ENCODE data around the gene OR2F2. TPM values are rescaled to one million over a fixed set of nuclear protein-coding genes. Genes with fewer than 3 reads are reported as not detected.
A peak's percentile ranks its signal among the peaks of the same experiment; 100 is the strongest.

OR2F2 gene
- total RNA-seq, 1 donor from 2014 or later, result not detected

- DNase-seq (ENCODE audit: extremely low spot score, unreplicated experiment), result no peak
- Mint-ChIP-seq H3K27ac (ENCODE audit: unreplicated experiment) (peak overlapping the region; percentile 89), H3K36me3 (ENCODE audit: unreplicated experiment) (no peaks in the 10 kb centered on the region), H3K27me3 (ENCODE audit: unreplicated experiment) (peaks cover 5% of the 10 kb centered on the region), H3K9me3 (ENCODE audit: unreplicated experiment) (peaks cover 11% of the 10 kb centered on the region), H3K4me1 (ENCODE audit: unreplicated experiment) (peaks cover 36% of the 10 kb centered on the region), H3K4me3 (ENCODE audit: unreplicated experiment) (no peak overlapping the region)
- TF ChIP-seq CTCF (IDR thresholded peaks at IDR 0.05), result no peak
Observed at GRCh38 chr7:143936087-143937009, 1.3 kb downstream of the OR2F2 start.

GRCh38 chr7:143938379-143939243, 3.6 kb downstream of the OR2F2 start:
- DNase-seq (ENCODE audit: extremely low spot score, unreplicated experiment), result no peak
- Mint-ChIP-seq H3K36me3 (ENCODE audit: unreplicated experiment) (peaks cover 2% of the 10 kb centered on the region), H3K27me3 (ENCODE audit: unreplicated experiment) (peaks cover 12% of the 10 kb centered on the region), H3K27ac (ENCODE audit: unreplicated experiment) (no peak overlapping the region), H3K9me3 (ENCODE audit: unreplicated experiment) (no peaks in the 10 kb centered on the region), H3K4me1 (ENCODE audit: unreplicated experiment) (peaks cover 34% of the 10 kb centered on the region), H3K4me3 (ENCODE audit: unreplicated experiment) (no peak overlapping the region)
- TF ChIP-seq CTCF (IDR thresholded peaks at IDR 0.05), result no peak

GRCh38 chr7:143945423-143945822, 10.4 kb downstream of the OR2F2 start:
- H3K9me3 Mint-ChIP-seq (ENCODE audit: unreplicated experiment), result peaks cover 12% of the 10 kb centered on the region
- H3K27me3 Mint-ChIP-seq (ENCODE audit: unreplicated experiment), result peaks cover 56% of the 10 kb centered on the region
- no peak overlapping the region for H3K27ac Mint-ChIP-seq (ENCODE audit: unreplicated experiment)
- H3K4me1 Mint-ChIP-seq (ENCODE audit: unreplicated experiment), result peaks cover 2% of the 10 kb centered on the region
- no peak for DNase-seq (ENCODE audit: extremely low spot score, unreplicated experiment)
- peaks cover 2% of the 10 kb centered on the region for H3K36me3 Mint-ChIP-seq (ENCODE audit: unreplicated experiment)
- TF ChIP-seq CTCF (IDR thresholded peaks at IDR 0.05), result no peak
- no peak overlapping the region for H3K4me3 Mint-ChIP-seq (ENCODE audit: unreplicated experiment)

GRCh38 chr7:143947111-143947510, 12.1 kb downstream of the OR2F2 start:
- no peak for DNase-seq (ENCODE audit: extremely low spot score, unreplicated experiment)
- no peak overlapping the region for H3K4me3 Mint-ChIP-seq (ENCODE audit: unreplicated experiment)
- H3K4me1 Mint-ChIP-seq (ENCODE audit: unreplicated experiment), result no peaks in the 10 kb centered on the region
- H3K27ac Mint-ChIP-seq (ENCODE audit: unreplicated experiment), result no peak overlapping the region
- H3K27me3 Mint-ChIP-seq (ENCODE audit: unreplicated experiment), result peaks cover 54% of the 10 kb centered on the region
- H3K36me3 Mint-ChIP-seq (ENCODE audit: unreplicated experiment), result peaks cover 2% of the 10 kb centered on the region
- TF ChIP-seq CTCF (IDR thresholded peaks at IDR 0.05), result no peak
- peaks cover 12% of the 10 kb centered on the region for H3K9me3 Mint-ChIP-seq (ENCODE audit: unreplicated experiment)

- Mint-ChIP-seq H3K4me3 (ENCODE audit: unreplicated experiment) (no peak overlapping the region), H3K4me1 (ENCODE audit: unreplicated experiment) (no peaks in the 10 kb centered on the region), H3K36me3 (ENCODE audit: unreplicated experiment) (no peaks in the 10 kb centered on the region), H3K27ac (ENCODE audit: unreplicated experiment) (no peak overlapping the region), H3K27me3 (ENCODE audit: unreplicated experiment) (peaks cover 48% of the 10 kb centered on the region), H3K9me3 (ENCODE audit: unreplicated experiment) (peaks cover 12% of the 10 kb centered on the region)
- TF ChIP-seq CTCF (IDR thresholded peaks at IDR 0.05), result no peak
- no peak for DNase-seq (ENCODE audit: extremely low spot score, unreplicated experiment)
Observed at GRCh38 chr7:143948733-143949132, 13.7 kb downstream of the OR2F2 start.
